ENCODE measurements around the gene IL12A. TPM values are rescaled to one million over a fixed set of nuclear protein-coding genes. Genes with fewer than 3 reads are reported as not detected.

The IL12A gene
- total and polyA plus RNA-seq, 2 of the 8 experiments (the other 6 are each of a cell fraction or from before 2014, with no cell fraction given): 0.41 to 0.92 TPM

DNA sequence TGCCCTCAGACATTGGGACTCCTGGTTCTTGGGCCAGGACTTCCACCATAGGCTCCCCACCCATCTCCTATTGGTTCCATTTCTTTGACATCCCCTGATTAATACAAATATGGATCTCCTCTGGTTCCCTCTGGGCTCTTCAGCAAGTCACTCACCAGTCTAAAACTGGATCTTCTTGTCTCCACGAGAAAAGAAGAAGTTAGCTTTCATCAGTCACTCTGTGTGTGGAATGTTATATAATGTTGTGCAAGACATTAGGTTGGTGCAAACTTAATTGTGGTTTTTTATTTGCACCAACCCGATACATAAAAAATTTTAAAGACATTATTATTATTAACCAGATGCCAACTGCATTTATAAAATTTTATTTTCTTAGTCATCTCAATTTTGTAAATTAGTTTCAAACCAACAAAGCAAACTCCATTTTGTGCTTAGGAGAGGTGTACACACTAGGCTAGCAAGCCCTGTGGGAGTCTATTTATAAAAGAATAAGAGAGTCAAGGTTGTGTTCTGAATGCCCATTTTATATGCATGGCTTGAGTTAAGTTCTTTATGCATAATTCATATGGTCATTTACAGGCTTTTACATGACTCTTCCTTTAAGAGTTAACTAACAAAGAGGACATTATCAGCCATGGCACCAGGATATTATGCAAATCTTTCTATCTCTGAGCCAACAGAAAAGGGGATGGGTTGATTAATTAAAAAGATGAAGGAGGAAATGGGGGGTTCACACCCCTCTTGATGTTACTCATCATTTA, 35.1 kb upstream of the IL12A start (continued):
- TF ChIP-seq, protein P1, sequence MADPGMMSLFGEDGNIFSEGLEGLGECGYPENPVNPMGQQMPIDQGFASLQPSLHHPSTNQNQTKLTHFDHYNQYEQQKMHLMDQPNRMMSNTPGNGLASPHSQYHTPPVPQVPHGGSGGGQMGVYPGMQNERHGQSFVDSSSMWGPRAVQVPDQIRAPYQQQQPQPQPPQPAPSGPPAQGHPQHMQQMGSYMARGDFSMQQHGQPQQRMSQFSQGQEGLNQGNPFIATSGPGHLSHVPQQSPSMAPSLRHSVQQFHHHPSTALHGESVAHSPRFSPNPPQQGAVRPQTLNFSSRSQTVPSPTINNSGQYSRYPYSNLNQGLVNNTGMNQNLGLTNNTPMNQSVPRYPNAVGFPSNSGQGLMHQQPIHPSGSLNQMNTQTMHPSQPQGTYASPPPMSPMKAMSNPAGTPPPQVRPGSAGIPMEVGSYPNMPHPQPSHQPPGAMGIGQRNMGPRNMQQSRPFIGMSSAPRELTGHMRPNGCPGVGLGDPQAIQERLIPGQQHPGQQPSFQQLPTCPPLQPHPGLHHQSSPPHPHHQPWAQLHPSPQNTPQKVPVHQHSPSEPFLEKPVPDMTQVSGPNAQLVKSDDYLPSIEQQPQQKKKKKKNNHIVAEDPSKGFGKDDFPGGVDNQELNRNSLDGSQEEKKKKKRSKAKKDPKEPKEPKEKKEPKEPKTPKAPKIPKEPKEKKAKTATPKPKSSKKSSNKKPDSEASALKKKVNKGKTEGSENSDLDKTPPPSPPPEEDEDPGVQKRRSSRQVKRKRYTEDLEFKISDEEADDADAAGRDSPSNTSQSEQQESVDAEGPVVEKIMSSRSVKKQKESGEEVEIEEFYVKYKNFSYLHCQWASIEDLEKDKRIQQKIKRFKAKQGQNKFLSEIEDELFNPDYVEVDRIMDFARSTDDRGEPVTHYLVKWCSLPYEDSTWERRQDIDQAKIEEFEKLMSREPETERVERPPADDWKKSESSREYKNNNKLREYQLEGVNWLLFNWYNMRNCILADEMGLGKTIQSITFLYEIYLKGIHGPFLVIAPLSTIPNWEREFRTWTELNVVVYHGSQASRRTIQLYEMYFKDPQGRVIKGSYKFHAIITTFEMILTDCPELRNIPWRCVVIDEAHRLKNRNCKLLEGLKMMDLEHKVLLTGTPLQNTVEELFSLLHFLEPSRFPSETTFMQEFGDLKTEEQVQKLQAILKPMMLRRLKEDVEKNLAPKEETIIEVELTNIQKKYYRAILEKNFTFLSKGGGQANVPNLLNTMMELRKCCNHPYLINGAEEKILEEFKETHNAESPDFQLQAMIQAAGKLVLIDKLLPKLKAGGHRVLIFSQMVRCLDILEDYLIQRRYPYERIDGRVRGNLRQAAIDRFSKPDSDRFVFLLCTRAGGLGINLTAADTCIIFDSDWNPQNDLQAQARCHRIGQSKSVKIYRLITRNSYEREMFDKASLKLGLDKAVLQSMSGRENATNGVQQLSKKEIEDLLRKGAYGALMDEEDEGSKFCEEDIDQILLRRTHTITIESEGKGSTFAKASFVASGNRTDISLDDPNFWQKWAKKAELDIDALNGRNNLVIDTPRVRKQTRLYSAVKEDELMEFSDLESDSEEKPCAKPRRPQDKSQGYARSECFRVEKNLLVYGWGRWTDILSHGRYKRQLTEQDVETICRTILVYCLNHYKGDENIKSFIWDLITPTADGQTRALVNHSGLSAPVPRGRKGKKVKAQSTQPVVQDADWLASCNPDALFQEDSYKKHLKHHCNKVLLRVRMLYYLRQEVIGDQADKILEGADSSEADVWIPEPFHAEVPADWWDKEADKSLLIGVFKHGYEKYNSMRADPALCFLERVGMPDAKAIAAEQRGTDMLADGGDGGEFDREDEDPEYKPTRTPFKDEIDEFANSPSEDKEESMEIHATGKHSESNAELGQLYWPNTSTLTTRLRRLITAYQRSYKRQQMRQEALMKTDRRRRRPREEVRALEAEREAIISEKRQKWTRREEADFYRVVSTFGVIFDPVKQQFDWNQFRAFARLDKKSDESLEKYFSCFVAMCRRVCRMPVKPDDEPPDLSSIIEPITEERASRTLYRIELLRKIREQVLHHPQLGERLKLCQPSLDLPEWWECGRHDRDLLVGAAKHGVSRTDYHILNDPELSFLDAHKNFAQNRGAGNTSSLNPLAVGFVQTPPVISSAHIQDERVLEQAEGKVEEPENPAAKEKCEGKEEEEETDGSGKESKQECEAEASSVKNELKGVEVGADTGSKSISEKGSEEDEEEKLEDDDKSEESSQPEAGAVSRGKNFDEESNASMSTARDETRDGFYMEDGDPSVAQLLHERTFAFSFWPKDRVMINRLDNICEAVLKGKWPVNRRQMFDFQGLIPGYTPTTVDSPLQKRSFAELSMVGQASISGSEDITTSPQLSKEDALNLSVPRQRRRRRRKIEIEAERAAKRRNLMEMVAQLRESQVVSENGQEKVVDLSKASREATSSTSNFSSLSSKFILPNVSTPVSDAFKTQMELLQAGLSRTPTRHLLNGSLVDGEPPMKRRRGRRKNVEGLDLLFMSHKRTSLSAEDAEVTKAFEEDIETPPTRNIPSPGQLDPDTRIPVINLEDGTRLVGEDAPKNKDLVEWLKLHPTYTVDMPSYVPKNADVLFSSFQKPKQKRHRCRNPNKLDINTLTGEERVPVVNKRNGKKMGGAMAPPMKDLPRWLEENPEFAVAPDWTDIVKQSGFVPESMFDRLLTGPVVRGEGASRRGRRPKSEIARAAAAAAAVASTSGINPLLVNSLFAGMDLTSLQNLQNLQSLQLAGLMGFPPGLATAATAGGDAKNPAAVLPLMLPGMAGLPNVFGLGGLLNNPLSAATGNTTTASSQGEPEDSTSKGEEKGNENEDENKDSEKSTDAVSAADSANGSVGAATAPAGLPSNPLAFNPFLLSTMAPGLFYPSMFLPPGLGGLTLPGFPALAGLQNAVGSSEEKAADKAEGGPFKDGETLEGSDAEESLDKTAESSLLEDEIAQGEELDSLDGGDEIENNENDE (IDR thresholded peaks at IDR 0.05; ENCODE audit: insufficient replicate concordance, low read length): no peak
- TF ChIP-seq KDM1A (IDR thresholded peaks at IDR 0.05; ENCODE audit: borderline replicate concordance, low read length) (no peak), RAD21 (IDR thresholded peaks at IDR 0.05 in 1 of 2, conservative IDR thresholded peaks at IDR 0.05 in 1 of 2; ENCODE audit: low read depth in 2 of 2, low read length in 2 of 2) (no peak), ASH2L (IDR thresholded peaks at IDR 0.05; ENCODE audit: low read length) (no peak), TCF12 (IDR thresholded peaks at IDR 0.05; ENCODE audit: low read depth, low read length) (no peak), FOSL1 (IDR thresholded peaks at IDR 0.05; ENCODE audit: insufficient read depth, low read depth, low read length) (no peak), NANOG (IDR thresholded peaks at IDR 0.05; ENCODE audit: insufficient read depth, low read depth, low read length, poor library complexity, severe bottlenecking) (no peak), RFX5 (IDR thresholded peaks at IDR 0.05; ENCODE audit: borderline replicate concordance, low read depth, low read length) (no peak)
